DMS 273 treated with DMSO at 0.1 percent for 48 hours (cell line): ENCODE measurements around the gene OR2F1.

Experiments
- DNase-seq: peaks from one replicate; lab custom pipeline; 2025; lab: John Stamatoyannopoulos, UW

Gene OR2F1

GRCh38 chr7:143954544-143954943 lies at the start of gene OR2F1:
Gene OR2F1, plus strand, starts transcription at chr7:143954844. Its CDS starts 5,127 bp downstream, at chr7:143959971.
- DNase-seq, result no peak

GRCh38 chr7:143905509-143905908 lies 49.1 kb upstream of the OR2F1 start:
- DNase-seq, result no peak

DNA sequence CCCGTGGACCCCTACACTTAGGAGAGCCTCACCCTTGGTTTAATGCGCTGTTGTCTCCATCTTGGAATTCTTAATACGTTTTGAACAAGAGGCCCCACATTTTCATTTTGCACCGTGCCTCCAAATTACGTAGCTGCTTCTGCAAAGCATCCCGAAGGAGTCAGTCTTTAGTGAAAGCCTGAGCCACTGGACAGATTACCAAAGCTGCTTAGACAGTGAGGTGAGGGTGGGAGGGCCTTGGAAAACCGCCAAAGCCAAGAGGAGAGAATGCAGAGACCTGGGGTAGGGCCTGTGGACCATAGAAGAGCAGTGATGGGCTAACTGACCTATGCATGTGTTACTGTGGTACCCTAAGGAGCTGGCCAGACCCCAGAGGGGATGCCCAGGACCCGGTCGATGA lies 48.5 kb upstream of the OR2F1 start:
- no peak for DNase-seq

- no peak for DNase-seq
Measured at GRCh38 chr7:143906895-143907294, 47.7 kb upstream of the OR2F1 start.

GRCh38 chr7:143908120-143908519 lies 46.5 kb upstream of the OR2F1 start:
- no peak for DNase-seq

DNA sequence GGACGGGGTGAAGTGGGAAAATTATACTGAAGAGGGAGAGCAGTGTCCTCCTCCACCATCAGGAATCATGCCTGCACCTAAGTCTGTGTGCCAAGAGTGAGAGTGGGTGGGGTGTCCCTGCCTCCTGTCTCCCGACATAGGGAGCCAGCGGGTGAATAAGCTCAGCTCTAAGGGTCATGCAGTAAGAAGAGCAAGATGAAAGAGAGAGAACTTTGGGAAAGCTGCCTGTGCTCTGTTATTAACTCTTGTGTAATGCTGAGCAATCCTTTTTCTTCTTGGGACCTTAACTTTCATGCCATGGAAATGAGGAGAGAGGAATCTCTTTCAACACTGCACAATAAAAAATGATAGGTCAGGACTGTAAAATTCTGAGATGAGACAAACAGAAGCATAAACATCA lies 44.8 kb upstream of the OR2F1 start:
- DNase-seq, result no peak

DNA sequence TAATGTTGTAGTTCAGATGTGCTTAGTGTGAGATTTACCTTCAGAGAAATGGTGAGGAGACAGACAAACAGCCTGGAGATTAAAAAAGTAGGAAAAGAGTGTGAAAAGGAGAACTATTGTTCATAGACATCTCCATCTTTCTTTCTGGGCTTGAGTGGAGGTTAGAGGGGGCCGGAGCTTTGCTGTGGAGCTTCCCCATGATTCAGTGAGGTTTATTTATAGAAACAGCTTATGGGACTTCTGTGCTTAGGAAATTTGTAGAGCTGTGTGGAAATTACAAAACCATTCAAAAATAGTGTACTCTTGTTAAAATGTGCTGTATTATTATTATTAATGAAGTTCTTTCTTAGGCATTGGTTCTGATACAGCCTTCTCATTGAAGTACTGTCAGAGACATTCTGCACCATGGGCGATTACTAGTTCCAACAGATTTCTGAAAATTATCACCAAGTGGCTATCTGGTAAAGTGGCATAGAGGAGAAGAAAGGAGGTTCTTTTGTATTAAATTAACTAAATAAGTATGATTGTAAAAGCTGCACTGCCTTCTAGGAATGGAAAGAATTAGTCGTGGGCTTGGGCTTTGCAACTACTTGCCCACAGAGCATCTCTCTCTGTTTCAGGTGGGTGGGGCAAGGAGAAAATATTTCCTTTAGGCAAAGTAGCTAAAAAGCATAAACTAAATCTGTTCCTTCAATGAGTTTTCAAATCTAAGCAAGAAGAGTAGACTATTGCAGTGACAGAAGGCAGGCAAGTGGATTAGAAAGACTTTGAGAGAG lies 44.0 kb upstream of the OR2F1 start:
- no peak for DNase-seq

DNA sequence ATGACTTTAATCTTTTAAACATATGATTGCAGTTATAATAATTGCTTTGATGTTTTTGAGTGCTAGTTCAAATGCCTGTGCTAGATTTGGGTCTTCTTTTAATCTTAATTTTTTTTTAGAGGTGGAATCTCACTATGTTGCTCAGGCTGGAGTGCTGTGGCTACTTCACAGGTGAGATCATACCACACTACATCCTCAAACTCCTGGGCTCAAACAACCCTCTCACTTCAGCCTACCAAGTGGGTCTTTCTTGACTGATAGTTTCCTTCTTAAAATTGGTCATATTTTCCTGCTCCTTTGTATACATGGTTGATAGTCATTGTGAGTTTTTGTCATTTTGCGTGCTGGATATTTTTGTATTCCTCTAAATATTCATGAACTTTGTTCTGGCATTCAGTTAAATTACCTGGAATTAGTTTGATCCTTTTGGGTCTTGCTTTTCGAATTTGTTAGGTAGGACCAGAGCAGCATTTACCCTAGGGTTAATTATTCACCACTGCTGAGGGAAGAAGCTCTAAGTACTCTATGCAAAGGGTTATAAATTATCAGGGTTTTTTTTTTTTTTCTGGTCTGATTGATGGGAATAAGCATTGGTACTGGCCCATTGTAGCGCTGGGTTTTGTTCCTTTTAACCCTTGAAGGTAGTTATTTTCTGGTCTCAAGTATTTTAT lies 40.6 kb upstream of the OR2F1 start:
- no peak for DNase-seq

- no peak for DNase-seq
Measured at GRCh38 chr7:143914938-143915652, 39.5 kb upstream of the OR2F1 start.

DNA sequence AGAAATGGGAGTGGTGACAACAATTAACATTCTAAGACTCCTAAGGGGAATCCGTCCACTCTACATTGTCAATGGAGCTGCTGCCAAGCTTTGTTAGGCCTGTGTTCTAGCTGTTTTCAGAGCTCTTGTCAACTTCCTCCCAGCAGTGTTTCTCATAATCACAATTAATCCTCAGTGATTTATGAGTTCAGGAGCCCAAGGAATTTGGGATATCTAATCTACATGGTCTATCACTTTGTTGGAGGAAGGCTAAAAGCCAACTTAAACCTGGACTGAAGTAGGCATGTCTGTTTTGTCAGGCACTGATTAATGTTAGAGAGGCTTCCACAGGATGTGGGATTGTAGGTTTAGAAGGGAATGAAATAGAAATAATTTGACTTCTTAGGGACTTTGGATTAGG lies 29.8 kb upstream of the OR2F1 start:
- no peak for DNase-seq

- no peak for DNase-seq
Measured at GRCh38 chr7:143929224-143929920, 25.3 kb upstream of the OR2F1 start.

- DNase-seq, result no peak
Measured at GRCh38 chr7:143931739-143932138, 22.9 kb upstream of the OR2F1 start.

GRCh38 chr7:143934526-143935325 lies 19.9 kb upstream of the OR2F1 start, which contains the start of gene OR2F2:
Gene OR2F2, plus strand, starts transcription at chr7:143935233. Its CDS starts 0 bp downstream, at chr7:143935233.
- no peak for DNase-seq

DNA sequence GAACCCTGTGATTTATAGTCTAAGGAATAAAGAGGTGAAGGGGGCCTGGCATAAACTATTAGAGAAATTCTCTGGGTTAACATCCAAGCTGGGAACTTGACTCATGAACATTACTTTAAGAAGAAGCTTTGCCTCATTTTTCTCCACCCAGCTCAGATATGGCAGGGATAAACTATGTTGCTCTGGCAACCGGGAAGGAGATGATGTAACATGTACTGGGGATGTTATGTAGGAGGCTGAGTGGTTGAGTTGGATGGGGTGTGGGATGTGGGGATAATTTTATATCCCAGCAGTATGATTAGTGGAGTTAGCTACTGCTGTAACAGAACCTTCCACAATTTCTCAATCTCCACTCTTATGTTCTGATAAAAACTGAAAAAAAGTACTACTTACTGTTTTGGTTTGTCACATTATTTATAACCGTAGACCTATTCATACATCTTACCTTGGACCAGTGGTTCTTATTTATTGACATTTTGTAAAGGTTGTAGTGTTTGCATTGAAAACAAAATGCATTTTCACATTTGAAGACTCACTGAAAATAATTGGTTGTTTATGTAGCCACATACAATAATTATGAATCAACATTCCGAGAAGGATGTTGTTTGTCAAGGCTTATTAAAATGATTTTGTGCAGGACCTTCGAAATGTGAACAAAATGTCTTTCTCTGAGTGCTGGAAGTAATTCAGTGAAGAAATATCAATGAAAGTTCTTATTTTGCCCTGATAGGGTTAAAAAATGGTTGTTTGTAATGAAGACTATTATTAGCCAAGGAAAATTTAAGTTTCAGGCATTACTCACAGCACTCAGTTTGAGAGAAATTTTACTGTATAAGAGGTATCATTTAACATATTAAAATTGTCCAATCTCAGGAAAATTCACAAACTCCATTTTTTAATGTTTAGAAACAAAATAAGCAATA lies 18.3 kb upstream of the OR2F1 start:
- DNase-seq, result no peak

GRCh38 chr7:143938379-143939243 lies 16.0 kb upstream of the OR2F1 start:
- DNase-seq, result no peak

DNA sequence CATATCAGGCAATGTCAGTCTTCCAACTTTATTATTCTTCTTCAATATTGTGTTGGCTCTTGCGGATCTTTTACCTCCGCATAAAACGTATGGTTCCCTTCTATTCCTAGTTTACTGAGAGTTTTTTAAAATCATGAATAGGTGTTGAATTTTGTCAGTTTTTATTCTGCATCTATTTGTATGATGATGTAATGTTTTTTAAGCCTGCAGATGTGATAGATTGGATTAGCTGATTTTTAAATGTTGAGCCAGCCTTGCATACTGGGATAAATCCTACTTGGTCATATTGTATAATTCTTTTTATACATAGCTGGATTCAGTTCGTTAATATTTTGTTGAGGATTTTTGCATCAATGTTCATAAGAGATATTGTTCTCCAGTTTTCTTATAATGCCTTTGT lies 9.2 kb upstream of the OR2F1 start:
- DNase-seq, result no peak

GRCh38 chr7:143947111-143947510 lies 7.5 kb upstream of the OR2F1 start:
- no peak for DNase-seq

DNA sequence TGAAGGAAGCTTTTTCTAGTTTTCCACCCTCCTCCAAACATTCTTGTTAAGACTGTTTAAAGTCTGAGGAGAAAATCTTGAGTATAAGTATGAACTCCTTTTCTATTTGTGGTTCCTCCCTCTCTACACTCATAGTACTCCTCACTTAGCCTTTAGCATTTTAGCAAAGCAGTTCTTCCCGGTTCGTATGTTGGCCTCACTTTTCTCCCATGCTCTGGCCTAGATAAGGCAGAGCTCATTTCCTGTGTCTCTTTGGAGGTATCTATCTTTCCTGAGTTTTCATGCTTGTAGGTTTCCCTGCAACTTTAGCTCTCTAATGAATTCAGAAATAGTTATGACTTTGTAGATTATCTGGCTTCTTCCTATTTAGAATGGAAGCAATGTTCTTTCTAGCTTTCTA lies 5.9 kb upstream of the OR2F1 start:
- no peak for DNase-seq

GRCh38 chr7:143953421-143953820 lies 1.2 kb upstream of the OR2F1 start:
- DNase-seq, result no peak
